GM21717 (cell line): ENCODE data around the gene S100A7.
"Not testable (repeated sequence)": the region's sequence is repeated elsewhere in the genome, so short reads cannot be mapped to it uniquely, and the experiment has no call there.

Source experiments
- ATAC-seq: cut with Tn5 transposase; IDR thresholded peaks from one replicate; pipeline ENCODE4 v1.9.1; 2021; ENCODE audit warnings: mild to moderate bottlenecking, moderate library complexity; ENCODE audit not compliant: unreplicated experiment

Gene S100A7

GRCh38 chr1:153431928-153432327, 28.5 kb downstream of the S100A7 start:
- ATAC-seq = no peak

GRCh38 chr1:153431427-153431826, 29.0 kb downstream of the S100A7 start:
- no peak for ATAC-seq

DNA sequence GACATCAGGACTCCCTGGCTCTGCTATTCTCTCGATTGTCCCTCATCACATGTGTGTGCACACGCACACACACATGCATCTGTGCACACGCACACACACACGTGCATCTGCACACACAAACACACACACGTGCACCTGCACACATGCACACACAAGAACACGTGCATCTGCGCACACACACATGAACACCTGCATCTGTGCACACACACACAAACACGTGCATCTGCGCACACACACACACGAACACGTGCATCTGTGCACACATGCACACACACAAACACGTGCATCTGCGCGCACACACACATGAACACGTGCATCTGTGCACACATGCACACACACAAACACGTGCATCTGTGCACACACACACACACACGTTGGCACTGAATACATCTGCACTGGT, 29.4 kb downstream of the S100A7 start:
- no peak for ATAC-seq

- no peak for ATAC-seq
Measured at GRCh38 chr1:153430561-153430960, 29.9 kb downstream of the S100A7 start.

DNA sequence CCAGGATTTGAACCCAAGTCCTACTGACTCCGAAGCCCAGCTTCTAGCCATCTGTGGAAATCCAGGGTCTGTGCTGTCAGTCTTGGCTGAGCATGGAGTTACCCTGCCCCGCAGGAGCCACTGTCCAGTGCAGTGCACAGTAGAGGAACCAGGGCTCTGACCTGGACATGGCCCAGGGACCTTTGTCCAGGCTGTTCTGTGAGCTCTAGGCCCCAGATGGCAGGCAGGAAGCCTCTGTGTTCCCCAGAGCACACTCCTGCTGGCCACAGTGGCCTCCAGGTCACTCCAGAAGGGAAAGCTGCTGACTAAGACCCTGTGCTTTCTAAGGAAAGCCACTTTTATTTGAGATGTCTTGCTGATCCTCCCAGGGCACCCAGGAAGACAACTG, 30.3 kb downstream of the S100A7 start:
- ATAC-seq = no peak

- no peak for ATAC-seq
Measured at GRCh38 chr1:153429266-153430165, 30.9 kb downstream of the S100A7 start.

DNA sequence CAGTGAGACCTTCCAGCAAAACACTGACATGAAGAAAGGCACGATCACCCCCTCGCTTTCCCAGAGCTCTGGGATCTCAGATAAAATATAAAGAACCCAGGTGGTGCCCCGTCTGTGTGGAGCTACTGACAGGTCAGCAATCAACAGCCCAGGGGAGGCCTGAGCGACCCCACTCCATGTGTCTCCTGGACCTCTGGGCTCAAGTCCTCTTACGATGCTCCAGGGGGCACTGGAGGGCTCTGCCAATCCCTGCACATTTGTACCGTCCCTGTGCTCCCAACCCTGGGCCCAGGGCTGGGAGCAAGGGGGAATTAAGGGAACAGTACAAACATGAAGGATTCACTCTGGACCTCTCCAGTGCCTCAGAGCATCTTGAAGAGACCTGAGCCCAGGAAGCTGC, 31.7 kb downstream of the S100A7 start:
- no peak for ATAC-seq

DNA sequence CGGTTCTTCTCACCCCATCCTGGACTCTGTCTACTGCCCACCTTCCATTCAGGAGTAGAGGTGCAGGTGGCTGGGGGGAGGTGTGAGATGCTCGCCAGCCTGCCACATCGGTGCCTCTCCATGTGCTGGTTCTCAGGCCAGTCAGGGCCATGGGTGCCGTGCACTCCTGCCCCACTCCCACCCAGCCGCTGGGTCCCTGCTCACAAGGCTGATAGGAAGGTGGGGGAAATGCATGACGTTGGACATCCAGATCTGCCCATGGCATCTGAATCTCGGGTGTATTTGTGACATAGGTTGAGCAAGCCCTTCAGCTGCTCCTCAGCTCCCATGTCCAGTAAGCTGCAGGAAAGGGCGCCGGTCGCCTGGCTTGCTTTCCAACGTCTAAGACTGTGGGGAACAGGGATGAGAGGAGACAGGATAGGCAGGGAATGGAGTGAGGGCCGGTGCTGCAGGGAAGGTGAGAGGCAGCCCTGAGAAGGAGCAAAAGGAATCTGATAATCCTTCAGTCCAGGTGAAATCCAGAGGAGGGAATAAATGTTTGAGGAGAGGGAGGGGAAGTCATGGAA, 32.3 kb downstream of the S100A7 start:
- no peak for ATAC-seq

GRCh38 chr1:153426809-153427208, 33.6 kb downstream of the S100A7 start:
- no peak for ATAC-seq

DNA sequence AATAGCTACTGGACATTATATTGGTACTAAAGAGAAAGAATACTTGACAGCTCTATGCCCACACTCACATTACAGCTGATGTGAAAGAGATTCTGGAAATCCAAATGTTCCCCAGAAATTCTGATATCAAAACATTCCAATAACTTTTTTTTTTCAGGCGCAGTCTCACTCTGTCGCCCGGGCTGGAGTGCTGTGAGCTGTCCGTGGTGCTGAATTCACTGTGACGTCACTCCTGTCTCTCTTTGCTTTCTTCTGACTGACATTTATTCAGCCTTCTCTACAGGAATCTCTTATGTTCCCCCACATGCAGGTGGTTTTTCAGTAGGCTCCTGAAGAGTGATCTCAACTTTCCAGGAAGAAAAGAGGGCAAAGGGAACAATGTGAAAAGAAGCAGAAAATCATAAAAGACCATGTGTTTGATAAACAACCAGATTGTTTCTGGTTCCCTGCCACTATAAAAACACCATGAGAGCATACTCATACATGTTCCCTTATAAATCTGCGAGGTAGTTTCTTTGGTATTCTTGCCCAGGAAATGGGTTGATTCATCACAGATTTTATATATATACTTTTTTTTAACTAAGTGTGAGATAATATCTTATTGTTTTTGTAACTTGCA, 37.9 kb downstream of the S100A7 start:
- no peak for ATAC-seq

GRCh38 chr1:153420306-153420705, 40.1 kb downstream of the S100A7 start:
- ATAC-seq = no peak

- not testable (repeated sequence) for ATAC-seq
Measured at GRCh38 chr1:153419436-153419793, 41.0 kb downstream of the S100A7 start.

- ATAC-seq = not testable (repeated sequence)
Measured at GRCh38 chr1:153418758-153419435, 41.6 kb downstream of the S100A7 start.

GRCh38 chr1:153417136-153417888, 43.1 kb downstream of the S100A7 start:
- ATAC-seq = no peak

GRCh38 chr1:153415850-153416570, 44.4 kb downstream of the S100A7 start, which contains the start of gene S100A7A:
Gene S100A7A (plus strand): TSS chr1:153416520. CDS start chr1:153418083, 1,563 bp downstream.
- no peak for ATAC-seq

DNA sequence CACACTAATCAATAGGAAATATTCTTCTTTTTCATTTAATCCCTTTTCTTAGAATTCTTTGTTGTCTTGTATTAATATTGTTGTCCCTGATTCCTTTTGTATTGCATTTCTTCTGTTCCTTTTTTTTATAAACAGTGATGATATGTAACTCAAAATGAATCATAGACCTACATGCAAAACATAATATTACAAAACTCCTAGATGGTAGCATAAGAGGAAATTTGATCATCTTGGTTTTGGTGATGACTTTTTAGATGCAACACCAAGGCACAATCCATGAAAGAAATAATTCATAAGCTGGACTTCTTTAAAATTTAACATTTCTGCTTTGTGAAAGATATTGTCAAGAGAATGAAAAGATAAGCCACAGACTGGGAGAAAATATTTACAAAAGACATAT, 46.5 kb downstream of the S100A7 start:
- not testable (repeated sequence) for ATAC-seq
